HG03175 (cell line): ENCODE data around the gene DIRAS1.

Source experiments
- ATAC-seq: cut with Tn5 transposase; IDR thresholded peaks from one replicate; pipeline ENCODE4 v1.9.1; 2021; ENCODE audit warnings: mild to moderate bottlenecking, moderate library complexity; ENCODE audit not compliant: unreplicated experiment

Gene DIRAS1

GRCh38 chr19:2728783-2729387 lies 7.7 kb upstream of the DIRAS1 start:
- ATAC-seq = no peak

GRCh38 chr19:2727640-2727944 lies 6.4 kb upstream of the DIRAS1 start:
- no peak for ATAC-seq

- no peak for ATAC-seq
Measured at GRCh38 chr19:2726904-2727639, 5.9 kb upstream of the DIRAS1 start.

GRCh38 chr19:2726160-2726855 lies 5.1 kb upstream of the DIRAS1 start:
- no peak for ATAC-seq

- no peak for ATAC-seq
Measured at GRCh38 chr19:2724148-2724557, 3.0 kb upstream of the DIRAS1 start.

GRCh38 chr19:2723747-2724146 lies 2.6 kb upstream of the DIRAS1 start:
- no peak for ATAC-seq

GRCh38 chr19:2723345-2723715 lies 2.2 kb upstream of the DIRAS1 start:
- no peak for ATAC-seq

GRCh38 chr19:2722541-2723344 lies 1.6 kb upstream of the DIRAS1 start:
- no peak for ATAC-seq

- no peak for ATAC-seq
Measured at GRCh38 chr19:2721570-2722540, 683 bp upstream of the DIRAS1 start.

GRCh38 chr19:2719920-2720776 lies 1.0 kb downstream of the DIRAS1 start:
- ATAC-seq = no peak

GRCh38 chr19:2719232-2719735 lies 1.9 kb downstream of the DIRAS1 start:
- no peak for ATAC-seq

- ATAC-seq = no peak
Measured at GRCh38 chr19:2717638-2718541, 3.3 kb downstream of the DIRAS1 start.

GRCh38 chr19:2716722-2717637 lies 4.2 kb downstream of the DIRAS1 start:
- no peak for ATAC-seq

- no peak for ATAC-seq
Measured at GRCh38 chr19:2716275-2716650, 4.9 kb downstream of the DIRAS1 start.

- no peak for ATAC-seq
Measured at GRCh38 chr19:2715470-2716274, 5.5 kb downstream of the DIRAS1 start.

- ATAC-seq = no peak
Measured at GRCh38 chr19:2714531-2715269, 6.5 kb downstream of the DIRAS1 start.
